ENCODE measurements around the gene ADORA2B.

ADORA2B gene

GRCh38 chr17:15952916-15953790 is 8.2 kb downstream of the ADORA2B start:
- no peak for DNase-seq (ENCODE audit: low read depth, low spot score)

GRCh38 chr17:15954222-15954621 is 9.3 kb downstream of the ADORA2B start:
- DNase-seq (ENCODE audit: low read depth, low spot score): no peak

- DNase-seq (ENCODE audit: low read depth, low spot score): peak; percentile 71
Observed at GRCh38 chr17:15955793-15956541, 11.0 kb downstream of the ADORA2B start.

GRCh38 chr17:15957206-15957605 is 12.3 kb downstream of the ADORA2B start:
- no peak for DNase-seq (ENCODE audit: low read depth, low spot score)

GRCh38 chr17:15957608-15958307 is 12.8 kb downstream of the ADORA2B start:
- no peak for DNase-seq (ENCODE audit: low read depth, low spot score)

GRCh38 chr17:15958484-15958854 is 13.5 kb downstream of the ADORA2B start:
- no peak for DNase-seq (ENCODE audit: low read depth, low spot score)

GRCh38 chr17:15963670-15964110 is 18.8 kb downstream of the ADORA2B start:
- DNase-seq (ENCODE audit: low read depth, low spot score): peak; percentile 49

- DNase-seq (ENCODE audit: low read depth, low spot score): peak; percentile 44
Observed at GRCh38 chr17:15965528-15965927, 20.6 kb downstream of the ADORA2B start.

- peak; percentile 85 for DNase-seq (ENCODE audit: low read depth, low spot score)
Observed at GRCh38 chr17:15966183-15966878, 21.4 kb downstream of the ADORA2B start.

GRCh38 chr17:15966879-15967248 is 21.9 kb downstream of the ADORA2B start:
- peak; percentile 74 for DNase-seq (ENCODE audit: low read depth, low spot score)

GRCh38 chr17:15967706-15968399 is 22.9 kb downstream of the ADORA2B start:
- DNase-seq (ENCODE audit: low read depth, low spot score): no peak

- no peak for DNase-seq (ENCODE audit: low read depth, low spot score)
Observed at GRCh38 chr17:15969463-15969862, 24.5 kb downstream of the ADORA2B start.

- no peak for DNase-seq (ENCODE audit: low read depth, low spot score)
Observed at GRCh38 chr17:15970500-15970899, 25.6 kb downstream of the ADORA2B start.

GRCh38 chr17:15971098-15971678 is 26.3 kb downstream of the ADORA2B start:
- DNase-seq (ENCODE audit: low read depth, low spot score): no peak

- no peak for DNase-seq (ENCODE audit: low read depth, low spot score)
Observed at GRCh38 chr17:15971882-15972281, 27.0 kb downstream of the ADORA2B start.

GRCh38 chr17:15972497-15972951 is 27.6 kb downstream of the ADORA2B start:
- no peak for DNase-seq (ENCODE audit: low read depth, low spot score)

GRCh38 chr17:15973016-15973415 is 28.1 kb downstream of the ADORA2B start:
- DNase-seq (ENCODE audit: low read depth, low spot score): no peak

GRCh38 chr17:15973834-15974233 is 28.9 kb downstream of the ADORA2B start:
- no peak for DNase-seq (ENCODE audit: low read depth, low spot score)

GRCh38 chr17:15977894-15978293 is 33.0 kb downstream of the ADORA2B start:
- no peak for DNase-seq (ENCODE audit: low read depth, low spot score)

GRCh38 chr17:15978606-15979005 is 33.7 kb downstream of the ADORA2B start:
- DNase-seq (ENCODE audit: low read depth, low spot score): no peak

Data from ELF-1 (cell line).